GM21515 (cell line): ENCODE data around the gene METTL5.

ENCODE experiments used
- ATAC-seq: cut with Tn5 transposase; IDR thresholded peaks from one replicate; pipeline ENCODE4 v1.9.1; 2021; ENCODE audit not compliant: unreplicated experiment

METTL5 gene

DNA sequence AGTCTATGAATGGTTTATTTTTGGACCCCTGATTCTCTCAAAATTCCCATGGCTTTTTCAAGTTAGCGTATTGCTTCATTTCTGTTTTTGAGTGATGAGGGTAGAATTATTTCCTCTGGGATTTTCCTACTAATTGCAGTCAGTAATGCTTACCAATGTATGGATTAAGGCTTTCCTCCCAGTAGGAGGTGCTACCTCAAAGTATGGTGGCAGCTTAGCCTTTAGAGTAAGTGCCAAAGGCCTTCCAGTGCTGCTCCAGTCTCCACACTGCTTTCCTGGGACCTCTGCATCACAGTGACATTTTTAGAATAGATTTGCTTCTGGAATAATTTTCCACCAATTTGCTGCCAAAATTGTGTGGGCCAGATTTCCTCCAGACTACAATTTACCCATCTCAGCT lies 42.2 kb downstream of the METTL5 start:
- no peak for ATAC-seq

- ATAC-seq: no peak
Measured at GRCh38 chr2:169781249-169782013, 43.3 kb downstream of the METTL5 start.

- ATAC-seq: no peak
Measured at GRCh38 chr2:169778446-169778845, 46.3 kb downstream of the METTL5 start.

- no peak for ATAC-seq
Measured at GRCh38 chr2:169776252-169776761, 48.4 kb downstream of the METTL5 start.

DNA sequence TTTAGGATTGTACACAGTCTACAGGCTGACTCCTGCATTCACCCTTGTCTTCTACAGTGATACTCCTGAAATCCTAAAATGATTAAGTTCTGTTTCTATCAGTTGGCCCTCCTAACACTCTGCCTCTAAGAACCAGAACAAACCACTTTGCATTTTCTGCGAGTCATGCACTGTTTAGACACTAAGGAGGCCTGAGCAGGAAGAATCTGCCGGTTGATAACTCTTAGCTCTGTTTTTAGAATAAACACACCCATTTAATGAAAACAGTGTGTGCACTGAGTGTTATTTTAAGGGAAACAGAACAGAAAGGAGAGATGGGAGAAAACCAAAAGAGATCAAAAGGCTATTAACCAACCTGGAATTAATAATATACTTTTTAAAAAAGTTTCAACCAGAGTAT lies 48.9 kb downstream of the METTL5 start:
- no peak for ATAC-seq

DNA sequence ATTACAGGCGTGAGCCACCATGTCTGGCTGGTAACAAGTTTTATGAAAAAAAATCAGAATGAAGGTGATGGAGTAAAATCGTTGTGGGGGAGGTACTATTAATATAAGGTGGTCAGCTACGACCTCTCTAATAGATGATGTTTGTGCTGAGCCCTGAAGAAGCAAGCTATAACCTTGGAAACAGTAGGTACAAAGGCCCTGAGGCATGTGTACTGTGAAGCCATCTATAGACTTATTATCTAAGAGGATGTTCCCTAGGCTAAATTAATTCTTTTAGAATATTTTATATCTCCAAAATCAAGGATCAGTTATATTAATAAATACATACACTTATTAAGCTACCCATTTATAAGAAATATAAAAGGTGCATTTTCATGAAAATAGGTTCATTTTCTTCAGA lies 49.4 kb downstream of the METTL5 start:
- ATAC-seq: no peak

- ATAC-seq: no peak
Measured at GRCh38 chr2:169772651-169773050, 52.1 kb downstream of the METTL5 start.

- ATAC-seq: no peak
Measured at GRCh38 chr2:169771612-169772011, 53.1 kb downstream of the METTL5 start.

DNA sequence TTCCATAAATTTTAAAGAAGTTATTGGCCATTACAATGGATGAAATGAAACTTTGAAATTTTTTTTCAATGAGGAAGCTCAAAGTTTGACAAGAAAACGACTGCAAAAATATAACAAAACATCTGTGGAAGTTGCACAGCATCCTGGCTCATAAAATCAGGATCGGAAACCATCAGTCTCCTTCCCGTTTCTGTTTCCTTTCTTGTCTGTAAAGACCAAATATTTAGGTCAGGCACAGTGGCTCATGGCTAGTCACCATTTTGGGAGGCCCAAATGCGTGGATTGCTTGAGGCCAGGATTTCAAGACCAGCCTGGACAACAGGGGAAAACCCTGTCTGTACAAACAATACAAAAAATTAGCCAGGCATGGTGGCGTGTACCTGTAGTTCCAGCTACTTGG lies 53.7 kb downstream of the METTL5 start:
- no peak for ATAC-seq

GRCh38 chr2:169768262-169768995 lies 56.3 kb downstream of the METTL5 start:
- no peak for ATAC-seq

GRCh38 chr2:169767243-169767888 lies 57.3 kb downstream of the METTL5 start:
- ATAC-seq: no peak

- ATAC-seq: no peak
Measured at GRCh38 chr2:169765523-169765922, 59.2 kb downstream of the METTL5 start.

- ATAC-seq: no peak
Measured at GRCh38 chr2:169761970-169762292, 62.8 kb downstream of the METTL5 start.
